ENCODE results near the gene SAMD4A.

The SAMD4A gene

GRCh38 chr14:54662491-54663133, 95.7 kb downstream of the SAMD4A start:
- DNase-seq = no peak

- no peak for DNase-seq
These were observed 98.0 kb downstream of the SAMD4A start for GRCh38 chr14:54664961-54665360.

- DNase-seq = no peak
These were observed 99.0 kb downstream of the SAMD4A start for GRCh38 chr14:54665946-54666345.

GRCh38 chr14:54667026-54667744, 100.3 kb downstream of the SAMD4A start:
- DNase-seq = no peak

GRCh38 chr14:54667764-54668163, 100.8 kb downstream of the SAMD4A start:
- DNase-seq = no peak

- no peak for DNase-seq
These were observed 103.0 kb downstream of the SAMD4A start for GRCh38 chr14:54669721-54670561.

- DNase-seq = no peak
These were observed 104.6 kb downstream of the SAMD4A start for GRCh38 chr14:54671537-54671936.

GRCh38 chr14:54672181-54672580, 105.3 kb downstream of the SAMD4A start:
- DNase-seq = no peak

GRCh38 chr14:54672688-54673087, 105.8 kb downstream of the SAMD4A start:
- no peak for DNase-seq

- no peak for DNase-seq
These were observed 106.5 kb downstream of the SAMD4A start for GRCh38 chr14:54673193-54674045.

GRCh38 chr14:54674046-54674741, 107.3 kb downstream of the SAMD4A start:
- DNase-seq = no peak

GRCh38 chr14:54675236-54676128, 108.6 kb downstream of the SAMD4A start:
- DNase-seq = no peak

GRCh38 chr14:54676812-54677708, 110.1 kb downstream of the SAMD4A start:
- DNase-seq = no peak

- no peak for DNase-seq
These were observed 113.7 kb downstream of the SAMD4A start for GRCh38 chr14:54680651-54681050.

- no peak for DNase-seq
These were observed 114.9 kb downstream of the SAMD4A start for GRCh38 chr14:54681811-54682261.

GRCh38 chr14:54682578-54682977, 115.7 kb downstream of the SAMD4A start:
- DNase-seq = no peak

GRCh38 chr14:54683882-54684794, 117.2 kb downstream of the SAMD4A start:
- DNase-seq = no peak

GRCh38 chr14:54685286-54685845, 118.4 kb downstream of the SAMD4A start:
- no peak for DNase-seq
